HG03378 (cell line): ENCODE data around the gene SEC31A.
"Not testable (repeated sequence)": the region's sequence is repeated elsewhere in the genome, so short reads cannot be mapped to it uniquely, and the experiment has no call there.

Experiments used
- ATAC-seq: cut with Tn5 transposase; IDR thresholded peaks from one replicate; pipeline ENCODE4 v1.9.1; 2021; ENCODE audit warnings: mild to moderate bottlenecking, moderate library complexity; ENCODE audit not compliant: unreplicated experiment

The SEC31A gene

GRCh38 chr4:82898322-82899243 is 7.6 kb upstream of the SEC31A start:
- no peak for ATAC-seq

GRCh38 chr4:82896755-82897154 is 5.8 kb upstream of the SEC31A start:
- ATAC-seq = no peak

DNA sequence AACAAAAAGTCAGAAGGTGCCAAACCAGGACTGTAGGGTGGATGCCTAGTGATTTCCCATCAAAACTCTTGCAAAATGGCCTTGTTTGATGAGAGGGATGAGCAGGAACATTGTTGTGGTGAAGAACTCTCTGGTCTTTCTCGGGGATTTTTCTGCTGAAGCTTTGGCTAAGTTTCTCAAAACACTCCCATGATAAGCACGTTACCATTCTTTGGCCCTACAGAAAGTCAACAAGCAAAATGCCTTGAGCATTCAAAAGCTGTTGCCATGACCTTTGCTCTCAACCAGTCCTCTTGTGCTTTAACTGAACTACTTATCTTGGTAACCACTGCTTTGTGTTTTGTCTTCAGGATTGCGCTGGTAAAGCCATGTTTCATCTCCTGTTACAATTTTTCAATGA is 3.0 kb upstream of the SEC31A start:
- no peak for ATAC-seq

DNA sequence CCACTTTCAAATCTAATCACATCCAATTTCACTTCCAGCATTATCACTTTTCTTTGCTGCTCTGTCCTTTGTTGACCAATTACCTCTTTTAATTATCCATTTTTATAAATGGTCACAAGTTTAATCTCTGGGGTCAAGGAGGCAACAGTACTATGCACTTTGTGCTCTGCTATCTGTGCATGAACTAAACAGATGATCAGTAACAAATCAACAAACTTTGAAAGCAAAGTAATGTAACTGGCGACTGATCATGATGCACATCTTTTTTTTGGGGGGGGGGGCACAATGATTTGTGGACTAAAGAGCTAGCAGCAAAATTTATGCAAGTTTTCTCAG is 1.5 kb upstream of the SEC31A start:
- no peak for ATAC-seq

- no peak for ATAC-seq
These were observed 934 bp upstream of the SEC31A start for GRCh38 chr4:82891707-82892466.

DNA sequence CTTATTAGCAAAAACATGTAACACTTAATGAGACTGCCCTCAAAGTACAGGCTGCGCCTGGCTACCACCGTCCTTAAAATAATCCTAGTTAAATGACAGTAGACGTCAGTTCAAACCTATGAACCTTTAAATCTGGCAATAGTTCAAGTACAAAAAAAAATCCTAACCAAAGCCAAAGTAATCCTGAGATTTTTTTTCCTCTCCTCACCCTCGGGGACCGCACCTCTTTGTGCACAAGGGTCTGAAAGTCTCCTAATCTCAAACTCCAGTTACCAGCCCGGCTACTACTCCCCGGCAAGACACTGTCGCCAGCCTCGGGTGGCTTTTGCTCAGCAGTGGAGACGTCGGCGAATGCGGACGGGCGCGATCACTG is 439 bp downstream of the SEC31A start:
- ATAC-seq = peak; percentile 3

DNA sequence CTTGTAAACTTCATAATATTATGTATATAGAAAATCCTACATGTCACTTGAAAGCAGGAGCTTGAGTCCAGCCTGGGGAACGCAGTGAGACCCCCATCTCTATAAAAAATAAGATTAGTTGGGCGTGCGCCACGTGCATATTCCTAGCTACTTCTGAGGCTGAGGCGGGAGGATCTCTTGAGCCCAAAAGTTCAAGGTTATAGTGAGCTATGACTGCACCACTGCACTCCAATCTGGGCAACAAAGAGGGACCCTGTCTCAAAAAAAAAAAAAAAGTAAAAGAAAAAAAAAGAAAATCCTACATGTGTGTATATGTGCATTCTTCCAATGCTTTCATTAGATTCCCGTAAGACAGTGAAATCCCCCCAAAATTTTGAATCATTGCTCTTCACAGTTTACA is 1.7 kb downstream of the SEC31A start:
- no peak for ATAC-seq

GRCh38 chr4:82886147-82886942 is 4.6 kb downstream of the SEC31A start:
- no peak for ATAC-seq

DNA sequence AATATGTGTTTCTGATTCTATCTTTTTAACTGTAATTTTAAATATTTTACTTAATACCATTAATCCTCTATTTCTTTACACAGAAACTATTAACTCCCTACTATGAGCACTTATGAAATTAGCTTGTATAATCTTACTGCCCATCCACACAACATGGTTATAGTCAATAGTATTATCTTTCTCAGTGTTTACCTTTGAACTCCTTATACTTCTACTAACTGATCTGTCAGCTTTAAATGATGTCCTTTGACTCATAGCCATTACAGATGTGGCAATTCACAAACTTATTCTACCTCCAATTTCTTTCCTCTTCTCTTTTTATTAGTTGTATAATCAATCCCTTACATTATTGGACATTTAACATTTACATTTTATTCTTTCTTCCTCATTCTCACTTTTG is 5.5 kb downstream of the SEC31A start:
- no peak for ATAC-seq

GRCh38 chr4:82868572-82868971 is 22.4 kb downstream of the SEC31A start:
- no peak for ATAC-seq

- ATAC-seq = no peak
These were observed 24.1 kb downstream of the SEC31A start for GRCh38 chr4:82866706-82867385.

- ATAC-seq = not testable (repeated sequence)
These were observed 24.9 kb downstream of the SEC31A start for GRCh38 chr4:82866033-82866432.

DNA sequence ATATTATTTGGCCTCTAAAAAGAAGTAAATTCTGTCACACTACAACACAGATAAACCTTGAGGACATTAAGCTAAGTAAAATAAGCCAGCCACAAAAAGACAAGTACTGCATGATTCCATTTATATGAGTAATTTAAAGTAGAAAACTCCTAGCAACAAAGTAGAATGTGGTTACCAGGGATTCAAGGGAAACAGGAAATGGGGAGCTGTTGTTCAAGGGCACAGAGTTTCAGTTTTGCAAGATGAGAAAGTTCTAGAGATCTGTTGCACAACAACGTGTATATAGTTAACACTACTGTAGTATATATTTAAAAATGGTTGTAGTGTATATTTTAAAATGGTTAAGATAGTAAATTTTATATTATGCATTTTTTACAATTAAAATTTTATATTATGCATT is 25.4 kb downstream of the SEC31A start:
- no peak for ATAC-seq

- ATAC-seq = no peak
These were observed 26.5 kb downstream of the SEC31A start for GRCh38 chr4:82864336-82864979.

- ATAC-seq = no peak
These were observed 29.4 kb downstream of the SEC31A start for GRCh38 chr4:82861529-82861928.

- ATAC-seq = not testable (repeated sequence)
These were observed 30.5 kb downstream of the SEC31A start for GRCh38 chr4:82860487-82860886.

DNA sequence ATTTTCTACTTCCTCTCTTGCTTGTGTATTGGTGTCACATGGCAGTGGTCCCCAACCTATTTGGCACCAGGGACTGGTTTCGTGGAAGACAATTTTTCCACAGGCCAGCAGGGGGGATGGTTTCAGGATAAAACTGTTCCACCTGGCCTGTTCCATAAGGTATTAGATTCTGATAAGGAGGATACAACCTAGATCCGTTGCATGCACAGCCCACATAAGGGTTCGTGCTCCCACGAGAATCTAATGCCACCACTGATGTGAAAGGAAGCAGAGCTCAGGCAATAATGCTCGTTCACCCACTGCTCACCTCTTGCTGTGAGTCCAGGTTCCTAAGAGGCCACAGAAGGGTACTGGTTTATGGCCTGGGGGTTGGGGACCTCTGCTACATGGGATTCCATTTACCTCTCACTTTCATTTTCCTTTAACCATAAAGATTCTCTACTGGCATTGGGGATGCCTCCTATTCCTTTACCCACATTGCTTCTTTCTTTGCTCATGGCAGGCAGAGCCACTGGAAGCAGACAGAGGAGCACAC is 38.1 kb downstream of the SEC31A start:
- no peak for ATAC-seq

GRCh38 chr4:82851885-82852750 is 38.8 kb downstream of the SEC31A start:
- no peak for ATAC-seq

DNA sequence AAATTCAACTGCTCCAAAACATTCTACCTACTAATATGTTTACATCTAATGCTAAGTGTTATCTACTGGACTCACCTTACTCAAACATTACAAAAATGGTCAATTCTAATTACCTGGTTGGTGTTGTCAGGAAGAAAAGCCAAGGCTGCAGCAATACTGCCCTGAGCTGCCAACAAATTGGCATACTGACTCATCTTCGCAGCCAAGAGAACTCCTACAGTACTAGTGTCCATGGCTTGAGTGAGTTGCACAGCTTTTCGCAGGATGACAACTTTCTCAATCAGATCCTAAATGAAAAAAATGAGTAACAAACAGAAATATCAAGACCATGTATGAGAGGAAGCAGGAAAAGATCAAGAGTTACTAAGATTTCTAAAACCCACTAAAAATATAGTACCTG is 39.6 kb downstream of the SEC31A start:
- ATAC-seq = no peak
